Stomach (tissue), 4 donors: ENCODE measurements around the gene EXOC4.

ENCODE experiments used
- POLR2A ChIP-seq, 4 donors: fragments of 450-650 bp; IDR thresholded peaks; one replicate each; pipeline ENCODE4 v1.6.1; 2016; ENCODE audit warnings: antibody characterized with exemption in 4 of 4, control low read depth in 2 of 4, mild to moderate bottlenecking in 1 of 4, moderate library complexity in 1 of 4
- POLR2AphosphoS5 ChIP-seq, 3 donors: sonication (generic); formaldehyde crosslinking; IDR thresholded peaks; one replicate each; pipeline ENCODE4 v1.6.1; 2016; ENCODE audit warnings: antibody characterized with exemption in 3 of 3
- TF ChIP-seq, protein P1 (sequence below), 7 experiments: fragments of 450-650 bp in 4 of 7; fragments of 200-600 bp in 3 of 7; sonication (generic) in 3 of 7; IDR thresholded peaks; one replicate each; pipeline ENCODE4 v1.5.1; 2016 to 2019; ENCODE audit warnings: antibody characterized with exemption in 7 of 7, control low read depth in 2 of 7, mild to moderate bottlenecking in 1 of 7

DNA sequence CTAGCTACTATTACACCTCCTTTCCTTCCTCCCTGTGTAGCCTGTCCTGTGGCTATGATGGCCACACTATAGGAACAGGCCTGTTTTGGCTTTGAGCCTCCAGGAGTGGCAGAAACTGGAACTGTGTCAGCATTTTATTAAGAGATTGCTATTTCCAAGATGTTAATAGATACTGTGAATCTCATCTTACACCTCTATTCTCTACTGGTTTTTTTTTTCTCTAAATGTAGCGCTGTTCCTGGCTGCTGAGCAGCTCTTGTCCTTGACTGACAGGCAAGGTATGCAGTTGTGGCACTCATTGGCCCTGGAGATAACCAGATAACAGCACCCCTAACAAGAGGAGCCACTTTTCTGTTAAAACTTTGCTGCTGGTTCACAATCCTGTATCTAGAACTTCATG, 119.5 kb downstream of the EXOC4 start:
- TF ChIP-seq, protein P1, sequence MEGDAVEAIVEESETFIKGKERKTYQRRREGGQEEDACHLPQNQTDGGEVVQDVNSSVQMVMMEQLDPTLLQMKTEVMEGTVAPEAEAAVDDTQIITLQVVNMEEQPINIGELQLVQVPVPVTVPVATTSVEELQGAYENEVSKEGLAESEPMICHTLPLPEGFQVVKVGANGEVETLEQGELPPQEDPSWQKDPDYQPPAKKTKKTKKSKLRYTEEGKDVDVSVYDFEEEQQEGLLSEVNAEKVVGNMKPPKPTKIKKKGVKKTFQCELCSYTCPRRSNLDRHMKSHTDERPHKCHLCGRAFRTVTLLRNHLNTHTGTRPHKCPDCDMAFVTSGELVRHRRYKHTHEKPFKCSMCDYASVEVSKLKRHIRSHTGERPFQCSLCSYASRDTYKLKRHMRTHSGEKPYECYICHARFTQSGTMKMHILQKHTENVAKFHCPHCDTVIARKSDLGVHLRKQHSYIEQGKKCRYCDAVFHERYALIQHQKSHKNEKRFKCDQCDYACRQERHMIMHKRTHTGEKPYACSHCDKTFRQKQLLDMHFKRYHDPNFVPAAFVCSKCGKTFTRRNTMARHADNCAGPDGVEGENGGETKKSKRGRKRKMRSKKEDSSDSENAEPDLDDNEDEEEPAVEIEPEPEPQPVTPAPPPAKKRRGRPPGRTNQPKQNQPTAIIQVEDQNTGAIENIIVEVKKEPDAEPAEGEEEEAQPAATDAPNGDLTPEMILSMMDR (IDR thresholded peaks at IDR 0.05): no peak
- TF ChIP-seq POLR2AphosphoS5 (IDR thresholded peaks at IDR 0.05) (no peak), POLR2A (IDR thresholded peaks at IDR 0.05) (no peak)
